ENCODE data around the gene MYO16. TPM values are rescaled to one million over a fixed set of nuclear protein-coding genes. Genes with fewer than 3 reads are reported as not detected.

Gene MYO16
- total RNA-seq, 1 experiment from 2014 or later: 0.19 TPM

DNA sequence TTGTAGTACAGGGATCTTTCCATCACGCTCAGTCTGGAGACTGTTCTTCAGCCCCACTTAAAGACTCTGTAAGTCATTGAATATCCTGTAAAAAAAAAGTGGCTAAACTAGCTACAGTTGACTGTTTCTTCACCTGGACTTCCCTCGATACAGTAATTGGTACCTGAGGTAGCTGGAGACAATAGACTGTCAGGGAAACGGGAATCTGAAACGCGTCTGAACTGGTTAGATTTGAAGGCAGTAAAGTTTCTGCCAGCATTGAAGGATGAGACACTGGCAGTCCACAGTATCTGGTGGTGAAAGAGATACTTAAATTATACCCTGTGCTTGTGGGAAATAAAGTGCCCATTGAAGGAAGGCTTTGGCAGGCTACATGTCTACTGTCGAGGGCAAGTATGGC, 606.5 kb downstream of the MYO16 start:
- no TSS peak for BruUV-seq (replicated peaks)
- Mint-ChIP-seq H3K4me1 (ENCODE audit: low read depth, unreplicated experiment) (no peaks in the 10 kb centered on the region), H3K9me3 (ENCODE audit: low read depth, unreplicated experiment) (no peaks in the 10 kb centered on the region), H3K27me3 (ENCODE audit: unreplicated experiment) (no peaks in the 10 kb centered on the region), H3K27ac (ENCODE audit: unreplicated experiment) (no peak overlapping the region), H3K4me3 (ENCODE audit: low read depth, unreplicated experiment) (no peak overlapping the region), H3K36me3 (ENCODE audit: insufficient read depth, unreplicated experiment) (no peaks in the 10 kb centered on the region)
- intact Hi-C loops (cut with micrococcal nuclease; ENCODE audit: unreplicated experiment): no loop called here
- CTCF ChIA-PET: interaction anchor here (0.7 kb wide), 1 partner anchor 38 kb away, joined by 4 read pairs; no protein-coding TSS in a partner anchor
- TF ChIP-seq, protein P1, sequence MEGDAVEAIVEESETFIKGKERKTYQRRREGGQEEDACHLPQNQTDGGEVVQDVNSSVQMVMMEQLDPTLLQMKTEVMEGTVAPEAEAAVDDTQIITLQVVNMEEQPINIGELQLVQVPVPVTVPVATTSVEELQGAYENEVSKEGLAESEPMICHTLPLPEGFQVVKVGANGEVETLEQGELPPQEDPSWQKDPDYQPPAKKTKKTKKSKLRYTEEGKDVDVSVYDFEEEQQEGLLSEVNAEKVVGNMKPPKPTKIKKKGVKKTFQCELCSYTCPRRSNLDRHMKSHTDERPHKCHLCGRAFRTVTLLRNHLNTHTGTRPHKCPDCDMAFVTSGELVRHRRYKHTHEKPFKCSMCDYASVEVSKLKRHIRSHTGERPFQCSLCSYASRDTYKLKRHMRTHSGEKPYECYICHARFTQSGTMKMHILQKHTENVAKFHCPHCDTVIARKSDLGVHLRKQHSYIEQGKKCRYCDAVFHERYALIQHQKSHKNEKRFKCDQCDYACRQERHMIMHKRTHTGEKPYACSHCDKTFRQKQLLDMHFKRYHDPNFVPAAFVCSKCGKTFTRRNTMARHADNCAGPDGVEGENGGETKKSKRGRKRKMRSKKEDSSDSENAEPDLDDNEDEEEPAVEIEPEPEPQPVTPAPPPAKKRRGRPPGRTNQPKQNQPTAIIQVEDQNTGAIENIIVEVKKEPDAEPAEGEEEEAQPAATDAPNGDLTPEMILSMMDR (IDR thresholded peaks at IDR 0.05; ENCODE audit: unreplicated experiment): no peak
- no peak for DNase-seq

DNA sequence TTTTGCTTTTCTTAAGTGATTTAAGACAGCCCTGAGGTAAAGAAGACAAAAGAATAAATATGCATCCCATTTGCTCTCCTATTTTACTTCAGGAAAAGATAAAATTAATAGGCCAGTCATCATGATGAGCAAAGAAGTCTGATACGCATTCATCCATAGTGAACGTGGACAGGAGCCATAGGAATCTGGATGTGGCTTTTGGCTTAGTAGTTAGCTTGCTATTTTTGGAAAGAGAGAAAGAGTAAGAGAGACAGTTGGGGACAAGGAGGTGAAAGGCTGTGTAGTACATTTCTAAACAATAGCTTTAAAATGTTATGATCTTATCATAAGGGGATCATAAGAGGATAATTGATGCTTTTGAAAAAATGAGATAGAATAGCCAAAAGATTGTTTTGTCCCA, 611.7 kb downstream of the MYO16 start:
- Mint-ChIP-seq H3K4me1 (ENCODE audit: low read depth, unreplicated experiment) (no peaks in the 10 kb centered on the region), H3K4me3 (ENCODE audit: low read depth, unreplicated experiment) (no peak overlapping the region), H3K9me3 (ENCODE audit: low read depth, unreplicated experiment) (no peaks in the 10 kb centered on the region), H3K27me3 (ENCODE audit: unreplicated experiment) (no peaks in the 10 kb centered on the region), H3K36me3 (ENCODE audit: insufficient read depth, unreplicated experiment) (no peaks in the 10 kb centered on the region), H3K27ac (ENCODE audit: unreplicated experiment) (no peak overlapping the region)
- CTCF ChIA-PET: no interaction called here
- no TSS peak for BruUV-seq (replicated peaks)
- intact Hi-C loops (cut with micrococcal nuclease; ENCODE audit: unreplicated experiment): no loop called here
- TF ChIP-seq, protein P1 (IDR thresholded peaks at IDR 0.05; ENCODE audit: unreplicated experiment): no peak
- DNase-seq: no peak

DNA sequence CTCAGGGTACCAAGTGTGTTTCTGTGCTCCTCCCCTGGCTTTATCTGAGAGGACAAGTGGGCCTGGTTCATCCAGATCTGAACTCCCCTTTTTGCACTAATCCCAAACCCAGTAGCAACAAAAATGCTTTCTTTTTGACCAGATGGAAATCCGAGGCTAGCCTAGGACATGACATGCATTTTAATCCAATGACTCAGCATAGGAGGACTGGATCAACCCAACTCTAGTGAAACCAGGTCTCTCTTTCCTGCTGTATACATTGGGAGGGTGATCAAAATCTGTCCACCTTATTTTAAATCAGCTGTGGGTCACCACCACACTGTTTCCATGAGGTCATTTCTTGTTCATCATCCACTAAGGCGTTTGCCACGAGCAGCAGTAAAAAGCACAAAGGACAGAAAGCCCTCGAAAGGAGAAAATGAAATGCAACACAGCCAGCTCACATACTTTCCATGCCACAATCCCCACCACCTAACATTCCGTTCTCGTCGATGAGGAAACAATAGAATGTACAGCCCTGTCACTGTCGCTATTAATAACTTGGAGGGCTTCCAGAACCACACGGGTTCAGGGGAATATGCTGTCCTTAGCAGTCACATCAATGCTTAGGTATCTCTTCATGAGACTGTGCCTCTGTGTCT, 614.0 kb downstream of the MYO16 start:
- Mint-ChIP-seq H3K9me3 (ENCODE audit: low read depth, unreplicated experiment) (no peaks in the 10 kb centered on the region), H3K4me3 (ENCODE audit: low read depth, unreplicated experiment) (no peak overlapping the region), H3K36me3 (ENCODE audit: insufficient read depth, unreplicated experiment) (no peaks in the 10 kb centered on the region), H3K4me1 (ENCODE audit: low read depth, unreplicated experiment) (no peaks in the 10 kb centered on the region), H3K27ac (ENCODE audit: unreplicated experiment) (no peak overlapping the region), H3K27me3 (ENCODE audit: unreplicated experiment) (no peaks in the 10 kb centered on the region)
- TF ChIP-seq, protein P1 (IDR thresholded peaks at IDR 0.05; ENCODE audit: unreplicated experiment): no peak
- BruUV-seq (replicated peaks): no TSS peak
- peak; percentile 21 for DNase-seq
- intact Hi-C loops (cut with micrococcal nuclease; ENCODE audit: unreplicated experiment): no loop called here
- CTCF ChIA-PET: no interaction called here

DNA sequence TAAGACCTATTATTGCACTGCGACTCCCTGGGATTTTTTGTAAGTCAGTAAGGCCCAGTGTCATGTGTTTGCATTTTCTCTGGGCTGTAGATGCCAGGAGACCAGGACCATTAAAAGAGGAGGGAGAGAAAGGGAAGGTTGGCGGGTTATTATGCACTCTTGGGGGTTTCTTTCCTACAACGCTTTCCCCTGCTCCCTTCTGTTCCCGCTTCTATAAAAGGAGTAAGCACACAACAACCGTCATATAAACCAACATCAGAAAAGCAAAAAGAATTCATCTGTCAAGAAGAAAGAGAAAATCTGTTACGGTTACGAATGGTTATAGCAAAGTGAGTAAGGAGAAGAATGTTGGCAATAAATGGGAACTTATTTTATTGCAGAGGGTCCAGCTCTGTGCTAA, 615.2 kb downstream of the MYO16 start:
- H3K4me1 Mint-ChIP-seq (ENCODE audit: low read depth, unreplicated experiment): no peaks in the 10 kb centered on the region
- CTCF ChIA-PET: no interaction called here
- DNase-seq: no peak
- no peaks in the 10 kb centered on the region for H3K27me3 Mint-ChIP-seq (ENCODE audit: unreplicated experiment)
- H3K9me3 Mint-ChIP-seq (ENCODE audit: low read depth, unreplicated experiment): no peaks in the 10 kb centered on the region
- intact Hi-C loops (cut with micrococcal nuclease; ENCODE audit: unreplicated experiment): no loop called here
- TF ChIP-seq, protein P1 (IDR thresholded peaks at IDR 0.05; ENCODE audit: unreplicated experiment): no peak
- BruUV-seq (replicated peaks): no TSS peak
- H3K27ac Mint-ChIP-seq (ENCODE audit: unreplicated experiment): no peak overlapping the region
- no peak overlapping the region for H3K4me3 Mint-ChIP-seq (ENCODE audit: low read depth, unreplicated experiment)
- H3K36me3 Mint-ChIP-seq (ENCODE audit: insufficient read depth, unreplicated experiment): no peaks in the 10 kb centered on the region
